GM12865 (cell line): ENCODE data around the gene NFATC4.

Source experiments
- DNase-seq: peaks from one replicate; pipeline ENCODE4 v3.0.0; 2010; ENCODE audit warnings: low read depth
- H3K4me3 ChIP-seq: 2 replicates; pipeline ENCODE4 v1.5.1; 2011; ENCODE audit warnings: mild to moderate bottlenecking, low read depth, low read length, control low read depth
- TF ChIP-seq, protein P1 (sequence below): IDR thresholded peaks from 2 replicates; pipeline ENCODE4 v1.5.1; 2011; ENCODE audit warnings: low read length, control low read depth, low read depth, inconsistent platforms; ENCODE audit not compliant: insufficient read depth; ENCODE audit errors: missing control alignments

NFATC4 gene

DNA sequence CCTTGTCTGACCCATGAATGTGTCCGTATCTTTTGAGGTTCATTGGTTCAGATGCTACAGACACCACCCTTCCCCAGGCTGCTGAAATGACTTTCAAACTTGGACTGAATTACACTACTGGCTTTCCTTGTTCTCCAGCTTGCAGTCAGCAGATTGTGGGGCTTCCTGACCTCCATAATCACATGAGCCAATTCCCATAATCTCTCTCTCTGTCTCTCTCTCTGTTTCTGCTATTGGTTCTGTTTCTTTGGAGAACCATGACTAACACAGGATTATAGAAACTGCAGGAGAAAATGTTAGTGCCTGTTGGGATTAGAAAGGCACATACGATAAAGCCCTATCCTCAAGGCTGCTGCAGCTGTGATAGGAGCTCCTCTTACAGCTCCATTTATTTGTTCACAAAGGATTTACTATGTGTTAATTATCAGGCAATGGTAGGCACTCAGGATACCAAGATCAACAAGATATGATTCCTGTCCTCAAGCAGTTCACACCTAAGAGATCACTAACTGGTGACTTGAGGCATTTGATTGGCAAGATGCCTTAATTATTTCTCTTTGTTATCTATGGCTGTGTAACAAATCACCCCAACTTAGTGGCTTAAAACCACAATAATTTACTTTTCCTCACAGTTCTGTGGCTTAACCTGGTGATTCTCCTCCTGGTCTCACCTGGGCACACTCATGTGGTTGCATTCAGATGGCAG, 20.6 kb downstream of the NFATC4 start:
- TF ChIP-seq, protein P1, sequence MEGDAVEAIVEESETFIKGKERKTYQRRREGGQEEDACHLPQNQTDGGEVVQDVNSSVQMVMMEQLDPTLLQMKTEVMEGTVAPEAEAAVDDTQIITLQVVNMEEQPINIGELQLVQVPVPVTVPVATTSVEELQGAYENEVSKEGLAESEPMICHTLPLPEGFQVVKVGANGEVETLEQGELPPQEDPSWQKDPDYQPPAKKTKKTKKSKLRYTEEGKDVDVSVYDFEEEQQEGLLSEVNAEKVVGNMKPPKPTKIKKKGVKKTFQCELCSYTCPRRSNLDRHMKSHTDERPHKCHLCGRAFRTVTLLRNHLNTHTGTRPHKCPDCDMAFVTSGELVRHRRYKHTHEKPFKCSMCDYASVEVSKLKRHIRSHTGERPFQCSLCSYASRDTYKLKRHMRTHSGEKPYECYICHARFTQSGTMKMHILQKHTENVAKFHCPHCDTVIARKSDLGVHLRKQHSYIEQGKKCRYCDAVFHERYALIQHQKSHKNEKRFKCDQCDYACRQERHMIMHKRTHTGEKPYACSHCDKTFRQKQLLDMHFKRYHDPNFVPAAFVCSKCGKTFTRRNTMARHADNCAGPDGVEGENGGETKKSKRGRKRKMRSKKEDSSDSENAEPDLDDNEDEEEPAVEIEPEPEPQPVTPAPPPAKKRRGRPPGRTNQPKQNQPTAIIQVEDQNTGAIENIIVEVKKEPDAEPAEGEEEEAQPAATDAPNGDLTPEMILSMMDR: no peak
- no peak for DNase-seq

DNA sequence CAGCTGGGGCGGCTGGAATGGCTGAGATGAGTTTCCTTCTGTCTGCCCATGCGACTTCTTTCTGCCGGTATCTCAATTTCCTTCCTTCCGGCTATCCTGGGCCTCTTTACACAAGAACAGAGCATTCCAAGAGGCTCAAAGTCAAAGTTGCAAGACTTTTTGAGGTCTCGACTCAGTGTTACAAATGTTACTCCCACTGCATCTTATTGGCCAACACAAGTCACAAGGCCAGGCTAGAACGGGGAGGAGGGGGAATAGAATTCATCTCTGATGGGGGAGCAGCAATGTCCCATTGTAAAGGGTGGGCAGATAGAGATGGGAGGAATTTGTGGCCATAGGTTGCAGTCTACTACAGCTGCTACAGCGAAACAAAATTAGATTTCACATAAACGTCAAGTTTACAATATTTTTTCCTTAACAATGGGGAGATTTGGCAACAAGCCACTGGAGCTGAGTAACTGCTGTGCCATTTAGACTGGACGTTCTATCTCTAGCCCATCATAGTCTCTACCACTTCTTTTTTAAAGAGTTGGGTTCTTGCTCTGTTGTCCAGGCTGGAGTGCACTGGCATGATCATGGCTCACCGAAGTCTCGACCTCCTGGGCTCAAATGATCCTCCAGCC, 21.4 kb downstream of the NFATC4 start:
- H3K4me3 ChIP-seq: no peak overlapping the region
- TF ChIP-seq, protein P1: no peak
- DNase-seq: no peak

More for the DNA sequence above, 20.6 kb downstream of the NFATC4 start:
- H3K4me3 ChIP-seq: no peak overlapping the region

DNA sequence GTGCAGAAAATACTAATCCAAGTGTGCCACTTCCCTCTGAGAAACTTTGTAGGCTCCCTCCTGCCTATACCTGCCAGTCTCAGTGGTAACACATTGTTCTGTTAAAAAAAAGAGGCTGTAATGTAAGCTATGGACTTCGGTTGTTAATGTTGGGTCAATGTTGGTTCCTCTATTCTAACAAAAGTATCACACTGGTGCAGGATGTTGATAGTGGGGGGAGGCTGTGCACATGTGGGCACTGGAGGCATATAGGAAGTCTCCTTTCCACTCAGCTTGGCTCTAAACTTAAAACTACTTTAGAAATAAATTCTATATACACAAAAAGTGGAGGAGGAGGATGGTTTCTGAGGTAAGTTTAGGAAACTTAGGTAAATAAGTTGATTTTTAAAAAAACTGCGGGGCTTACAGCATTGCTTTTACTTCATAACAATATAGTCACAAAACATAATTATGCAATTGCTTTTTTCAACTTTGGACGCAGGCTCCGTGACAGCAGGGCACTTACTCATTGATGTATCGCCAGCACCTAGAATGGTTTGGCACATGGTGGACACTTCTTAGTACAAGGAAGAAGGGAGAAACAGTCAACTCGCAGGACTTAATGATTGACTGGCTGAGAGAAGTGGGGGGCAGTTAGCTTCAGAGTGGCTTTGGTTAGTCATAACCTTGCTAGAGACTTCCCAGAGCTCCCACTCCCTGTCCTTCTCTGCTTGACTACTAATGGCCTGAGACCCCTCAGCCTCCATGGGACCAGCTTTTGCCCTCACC, 22.9 kb downstream of the NFATC4 start:
- TF ChIP-seq, protein P1: no peak
- H3K4me3 ChIP-seq: no peak overlapping the region
- DNase-seq: no peak

DNA sequence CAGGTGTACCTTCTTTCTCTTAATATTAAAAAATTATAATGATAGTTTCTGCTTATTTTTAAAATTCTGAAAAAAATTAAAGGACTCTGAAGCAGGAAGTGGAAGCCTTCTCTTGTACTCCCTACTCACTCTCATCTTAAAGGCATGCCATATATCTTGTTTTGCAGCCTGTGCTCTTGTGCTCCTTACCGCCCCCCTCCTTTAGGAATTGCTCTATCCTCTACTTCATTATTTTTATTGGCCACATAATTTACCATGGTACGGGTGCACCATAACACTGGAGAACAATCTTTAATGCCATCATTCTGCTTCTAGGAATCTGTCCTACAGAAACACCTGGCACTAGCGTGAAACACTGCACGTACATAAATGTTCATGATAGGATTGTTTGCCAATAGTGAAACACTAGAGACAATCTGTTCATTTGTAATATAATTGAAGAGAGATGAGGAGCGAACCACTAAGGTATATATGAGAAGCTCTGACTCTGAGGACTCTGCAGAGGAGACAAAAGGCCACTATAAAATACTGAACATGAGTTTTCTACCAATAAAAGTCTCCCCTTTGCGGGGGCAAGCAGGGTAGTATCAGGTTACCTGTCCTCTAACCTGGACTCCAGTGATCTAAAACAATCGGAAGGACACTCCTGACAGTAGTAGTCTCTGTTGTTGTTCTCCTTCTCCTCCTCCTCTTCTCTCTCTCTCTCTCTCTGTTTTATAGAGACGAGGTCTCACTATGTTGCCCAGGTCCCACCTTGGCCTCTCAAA, 24.5 kb downstream of the NFATC4 start:
- TF ChIP-seq, protein P1: no peak

DNA sequence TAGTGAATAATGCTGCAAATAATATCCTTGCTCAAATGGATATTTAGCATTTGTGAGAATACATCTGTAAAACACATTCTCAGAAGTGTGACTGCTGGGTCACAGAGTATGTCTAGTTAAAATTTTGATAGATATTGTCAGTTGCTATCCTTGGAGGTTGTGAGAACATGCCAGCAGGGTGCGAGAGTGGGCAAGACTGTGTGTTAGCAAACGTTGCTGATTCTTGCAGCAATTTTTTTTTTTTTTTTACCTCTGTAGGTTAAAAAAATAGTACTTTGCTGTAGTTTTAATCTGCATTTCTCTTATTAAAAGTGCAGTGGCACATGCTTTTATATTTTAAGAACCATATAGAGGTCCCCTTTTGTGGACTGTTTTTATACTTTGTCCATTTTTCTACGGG, 26.3 kb downstream of the NFATC4 start:
- DNase-seq: no peak

More for the DNA sequence above, 24.5 kb downstream of the NFATC4 start:
- DNase-seq: no peak
- no peak overlapping the region for H3K4me3 ChIP-seq

More for the DNA sequence above, 26.3 kb downstream of the NFATC4 start:
- TF ChIP-seq, protein P1: no peak
- no peak overlapping the region for H3K4me3 ChIP-seq
